ENCODE data around the gene NCMAP.
A peak's percentile ranks its signal among the peaks of the same experiment; 100 is the strongest.
"Not testable (repeated sequence)": the region's sequence is repeated elsewhere in the genome, so short reads cannot be mapped to it uniquely, and the experiment has no call there.

NCMAP gene, protein sequence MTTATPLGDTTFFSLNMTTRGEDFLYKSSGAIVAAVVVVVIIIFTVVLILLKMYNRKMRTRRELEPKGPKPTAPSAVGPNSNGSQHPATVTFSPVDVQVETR

DNA sequence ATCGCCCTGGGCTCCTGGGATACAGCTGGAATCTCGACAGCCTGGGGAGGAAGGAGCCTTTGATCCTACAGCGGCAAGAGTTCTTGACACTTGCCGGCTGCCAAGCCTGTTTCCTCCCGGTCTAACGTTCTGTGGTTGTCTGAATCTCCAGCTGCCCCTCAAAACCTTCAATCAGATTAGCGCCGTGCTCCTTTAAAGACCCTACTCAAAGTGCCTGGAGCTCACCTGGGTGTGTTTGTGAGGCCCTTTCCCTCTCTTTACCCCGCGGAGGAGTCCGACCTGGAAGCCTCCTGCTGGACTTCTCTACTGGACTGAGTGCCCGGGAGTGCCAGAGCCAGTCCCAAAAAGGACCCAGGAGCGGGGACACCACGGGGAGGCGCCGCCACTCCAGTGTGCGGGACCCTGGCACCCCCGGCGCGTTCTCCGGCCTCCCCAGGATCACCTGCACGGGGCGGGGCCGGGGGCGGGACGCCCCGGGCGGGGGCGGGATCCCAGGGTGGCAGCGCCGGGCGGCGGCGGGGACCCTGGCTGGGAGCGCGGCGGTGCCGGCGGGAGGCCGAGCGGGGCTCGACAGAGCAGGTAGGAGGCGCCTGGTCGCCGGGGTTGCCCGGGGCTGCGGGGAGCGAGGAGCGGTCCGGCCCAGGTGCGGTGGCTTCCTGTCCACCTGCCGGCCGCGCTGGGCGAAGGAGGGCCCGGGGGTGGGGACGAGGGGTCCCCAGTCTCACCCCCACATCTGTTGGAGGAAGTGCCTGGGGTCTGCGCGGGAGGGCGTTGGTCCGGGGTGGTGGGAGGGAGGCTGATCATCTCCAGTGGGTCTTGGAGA is at the start of gene NCMAP:
TSS of gene NCMAP (plus strand) at position 497 of the 823 bp plus-strand sequence. CDS start 39,344 bp downstream, outside the sequence.
- DNase-seq (ENCODE audit: low spot score) = no peak

DNA sequence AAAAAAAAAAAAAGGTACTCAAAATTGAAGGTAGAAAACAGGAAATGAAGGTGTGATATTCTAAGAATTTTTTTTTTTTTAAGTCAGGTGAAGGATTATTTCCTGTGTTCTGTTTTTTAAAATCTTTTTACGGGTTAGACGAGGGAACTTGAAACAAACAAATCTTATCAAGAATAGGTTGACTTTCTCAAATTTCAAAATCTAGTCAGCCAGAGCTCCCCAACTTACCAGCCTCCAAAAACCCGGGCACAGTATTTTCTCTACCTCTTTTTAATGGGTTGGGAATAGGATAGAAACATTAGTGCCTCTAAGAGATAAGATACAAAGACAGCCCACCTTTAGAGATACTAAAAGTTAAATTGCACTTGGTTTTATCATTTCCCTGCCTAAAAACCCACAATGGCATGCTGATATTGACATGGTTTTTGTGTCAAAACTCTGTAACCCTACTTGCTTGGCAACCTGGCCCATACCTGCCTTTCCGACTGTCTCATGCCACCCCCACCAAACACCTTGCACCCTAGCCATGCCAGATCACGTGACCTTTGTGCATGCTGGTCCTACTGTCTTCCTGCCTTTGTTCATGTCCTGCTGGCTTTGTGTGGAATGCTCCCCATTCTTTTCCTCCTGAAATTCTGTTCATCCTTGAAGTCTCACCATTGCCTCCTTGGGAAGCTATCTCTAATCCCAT is 49.1 kb upstream of the NCMAP start:
- DNase-seq (ENCODE audit: low spot score) = no peak

DNA sequence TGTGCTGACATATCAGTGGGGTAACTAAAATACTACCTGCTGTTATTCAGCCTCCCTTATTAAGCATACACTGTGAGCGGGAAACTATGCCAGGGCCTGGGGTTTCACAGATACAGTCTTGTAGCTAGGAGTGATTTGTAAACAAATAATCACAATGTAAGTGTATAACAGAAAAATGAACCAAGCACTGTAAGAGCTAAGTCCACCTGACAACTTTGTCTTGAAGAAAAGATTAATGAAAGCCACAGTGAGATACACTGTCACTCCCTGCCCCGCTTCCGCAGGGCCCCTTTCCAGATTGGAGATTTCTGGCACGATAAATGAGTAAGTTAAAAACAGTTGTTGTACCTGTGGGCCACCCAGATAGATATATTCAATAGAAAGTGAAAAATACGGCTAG is 48.5 kb upstream of the NCMAP start:
- DNase-seq (ENCODE audit: low spot score) = no peak

DNA sequence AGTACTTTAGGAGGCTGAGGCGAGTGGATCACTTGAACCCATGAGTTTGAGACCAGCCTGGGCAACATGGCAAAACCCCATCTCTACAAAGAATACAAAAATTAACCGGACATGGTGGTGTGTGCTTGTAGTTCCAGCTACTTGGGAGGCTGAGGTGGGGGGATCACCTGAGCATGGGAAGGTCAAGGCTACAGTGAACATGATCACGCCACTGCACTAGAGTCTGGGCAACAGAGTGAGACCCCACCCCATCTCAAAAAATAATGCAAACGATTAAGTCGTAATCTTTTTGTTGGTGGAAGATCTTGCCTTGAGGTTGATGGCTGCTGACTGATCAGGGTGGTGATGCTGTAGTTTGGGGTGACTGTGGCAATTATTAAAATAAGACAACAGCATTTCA is 47.0 kb upstream of the NCMAP start:
- DNase-seq (ENCODE audit: low spot score) = no peak

DNA sequence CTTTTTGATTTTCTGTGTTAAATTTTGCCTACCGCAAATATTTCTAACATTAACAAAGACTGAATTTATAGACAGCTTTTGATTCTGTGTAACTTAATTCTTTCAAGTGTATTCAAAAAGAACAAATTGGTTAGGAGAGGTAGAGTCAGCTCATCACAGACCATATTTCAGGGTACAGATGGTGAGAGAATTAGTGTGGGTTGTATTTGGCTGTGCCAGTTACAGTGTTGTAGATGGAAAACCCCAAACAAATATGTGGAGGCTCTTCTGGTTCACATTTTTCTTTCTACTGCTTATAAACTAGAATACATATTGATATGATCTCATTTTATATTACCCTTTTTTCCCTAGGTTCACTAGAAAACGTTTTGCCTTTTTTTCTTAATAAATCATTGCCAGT is 42.2 kb upstream of the NCMAP start:
- no peak for DNase-seq (ENCODE audit: low spot score)

DNA sequence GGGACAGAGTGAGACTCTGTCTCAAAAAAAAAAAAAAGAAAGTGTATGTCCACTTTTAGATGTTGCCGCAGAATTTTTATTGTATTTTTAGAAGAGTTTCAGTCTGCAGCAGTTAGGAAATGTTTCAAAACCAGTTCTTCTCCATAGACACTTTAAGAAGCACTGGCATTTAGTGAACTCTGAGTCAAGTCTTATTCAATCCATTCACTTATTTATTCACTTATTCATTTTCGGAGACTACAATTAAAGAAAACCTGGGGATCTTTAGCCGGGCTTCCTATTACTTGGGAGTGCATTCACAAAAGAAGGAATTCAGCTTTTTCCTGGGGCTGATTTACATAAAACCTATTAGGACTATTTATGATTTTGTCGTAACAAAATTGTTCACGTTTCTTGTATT is 40.9 kb upstream of the NCMAP start:
- no peak for DNase-seq (ENCODE audit: low spot score)

DNA sequence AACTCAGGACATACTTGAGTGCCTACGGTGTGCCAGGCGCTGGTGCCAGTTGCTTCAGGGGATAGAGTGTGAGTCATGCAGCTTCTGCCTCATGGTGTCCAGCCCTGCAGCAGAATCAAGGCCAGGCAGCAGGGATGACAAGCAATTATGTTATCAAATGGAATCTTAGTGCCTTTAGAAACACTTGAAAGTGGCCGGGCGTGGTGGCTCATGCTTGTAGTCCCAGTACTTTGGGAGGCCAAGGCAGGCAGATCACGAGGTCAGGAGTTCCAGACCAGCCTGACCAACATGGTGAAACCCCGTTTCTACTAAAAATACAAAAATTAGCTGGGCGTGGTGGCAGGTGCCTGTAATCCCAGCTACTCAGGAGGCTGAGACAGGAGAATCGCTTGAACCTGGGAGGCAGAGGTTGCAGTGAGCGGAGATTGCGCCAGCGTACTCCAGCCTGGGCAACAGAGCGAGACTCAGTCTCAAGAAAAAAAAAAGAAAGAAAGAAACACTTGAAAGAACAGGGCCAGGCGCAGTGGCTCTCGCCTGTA is 40.1 kb upstream of the NCMAP start:
- DNase-seq (ENCODE audit: low spot score) = peak; percentile 82

DNA sequence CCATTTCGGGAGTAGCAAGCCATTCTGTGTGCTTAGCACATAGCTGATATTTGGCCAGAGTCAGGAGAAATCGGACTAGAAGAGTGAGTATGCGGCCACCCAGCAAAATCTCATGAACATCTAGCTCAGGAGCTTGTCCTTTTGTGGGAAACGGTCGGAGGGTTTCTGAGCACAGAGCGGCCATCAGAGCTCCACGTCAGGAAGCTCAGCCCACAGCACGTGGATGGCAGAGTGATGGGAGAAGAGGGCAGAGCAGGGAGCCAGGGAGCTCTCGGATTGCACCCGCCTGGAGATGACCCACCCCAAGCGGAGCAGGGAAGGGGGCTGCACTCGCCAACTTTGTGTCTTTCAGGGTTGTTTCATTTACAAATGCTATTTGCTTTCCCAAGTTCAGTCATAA is 39.4 kb upstream of the NCMAP start:
- DNase-seq (ENCODE audit: low spot score) = no peak

DNA sequence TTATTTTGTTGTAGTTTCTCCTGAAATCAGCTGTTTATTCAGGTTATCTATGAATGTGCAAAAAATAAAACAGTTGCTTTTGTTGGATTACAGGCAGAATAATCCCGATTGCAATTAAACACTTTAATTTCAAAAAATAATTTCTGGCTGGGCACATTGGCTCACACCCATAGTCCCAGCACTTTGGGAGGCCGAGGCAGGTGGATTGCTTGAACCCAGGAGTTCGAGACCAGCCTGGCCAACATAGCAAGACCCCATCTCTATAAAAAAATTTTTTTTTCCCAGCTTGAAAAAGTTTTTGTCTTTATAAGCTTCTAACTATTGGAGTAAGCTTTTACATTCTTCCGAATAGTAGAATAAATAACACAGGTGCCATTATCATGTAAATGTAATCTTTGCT is 38.0 kb upstream of the NCMAP start:
- DNase-seq (ENCODE audit: low spot score) = no peak

DNA sequence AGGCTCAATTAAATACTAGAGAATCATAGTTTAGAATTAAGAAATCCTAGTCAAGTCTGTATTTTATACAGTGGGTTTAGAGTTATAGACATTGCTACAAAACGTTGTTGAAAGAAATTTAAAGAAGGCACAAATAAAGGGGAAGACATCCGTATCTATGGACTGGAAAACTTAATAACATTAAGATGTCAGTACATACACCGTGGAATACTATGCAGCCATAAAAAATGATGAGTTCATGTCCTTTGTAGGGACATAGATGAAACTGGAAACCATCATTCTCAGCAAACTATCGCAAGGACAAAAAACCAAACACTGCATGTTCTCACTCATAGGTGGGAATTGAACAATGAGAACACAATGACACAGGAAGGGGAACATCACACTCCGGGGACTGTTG is 35.6 kb upstream of the NCMAP start:
- not testable (repeated sequence) for DNase-seq (ENCODE audit: low spot score)

DNA sequence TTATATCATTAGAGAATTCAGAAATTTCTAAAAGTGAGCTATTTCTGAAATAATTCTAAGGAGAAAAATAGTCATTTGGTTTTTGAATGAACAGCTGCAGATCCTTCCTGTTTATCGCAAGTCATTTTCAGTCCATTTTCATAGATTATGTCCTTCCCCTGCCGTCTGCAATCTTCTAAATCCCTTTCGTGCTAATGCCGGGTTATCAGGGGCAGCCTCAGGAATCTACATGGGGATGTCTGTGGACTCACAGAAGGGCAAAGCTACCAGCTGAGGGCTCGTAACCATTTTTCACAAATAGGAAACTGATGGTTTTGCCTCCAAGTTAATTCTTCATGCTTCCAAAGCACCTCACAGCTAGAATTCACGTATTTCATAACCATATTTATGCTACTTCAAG is 30.3 kb upstream of the NCMAP start:
- DNase-seq (ENCODE audit: low spot score) = no peak

DNA sequence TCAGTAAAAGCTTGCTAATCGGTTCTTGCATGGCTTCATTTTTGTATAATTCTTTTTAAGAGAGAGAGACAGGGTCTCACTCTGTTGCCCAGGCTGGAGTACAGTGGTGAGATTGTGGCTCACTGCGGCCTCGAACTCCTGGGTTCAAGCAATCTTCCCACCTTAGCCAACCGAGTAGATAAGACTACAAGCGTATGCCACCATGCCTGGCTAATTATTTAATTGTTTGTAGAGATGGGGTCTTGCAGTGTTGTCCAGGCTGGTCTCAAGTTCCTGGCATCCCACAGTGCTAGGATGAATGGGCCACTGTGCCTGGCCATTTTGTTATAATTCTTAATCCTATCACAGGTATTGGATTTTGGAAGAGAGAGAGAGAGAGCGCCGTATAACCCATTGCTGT is 29.8 kb upstream of the NCMAP start:
- DNase-seq (ENCODE audit: low spot score) = no peak

DNA sequence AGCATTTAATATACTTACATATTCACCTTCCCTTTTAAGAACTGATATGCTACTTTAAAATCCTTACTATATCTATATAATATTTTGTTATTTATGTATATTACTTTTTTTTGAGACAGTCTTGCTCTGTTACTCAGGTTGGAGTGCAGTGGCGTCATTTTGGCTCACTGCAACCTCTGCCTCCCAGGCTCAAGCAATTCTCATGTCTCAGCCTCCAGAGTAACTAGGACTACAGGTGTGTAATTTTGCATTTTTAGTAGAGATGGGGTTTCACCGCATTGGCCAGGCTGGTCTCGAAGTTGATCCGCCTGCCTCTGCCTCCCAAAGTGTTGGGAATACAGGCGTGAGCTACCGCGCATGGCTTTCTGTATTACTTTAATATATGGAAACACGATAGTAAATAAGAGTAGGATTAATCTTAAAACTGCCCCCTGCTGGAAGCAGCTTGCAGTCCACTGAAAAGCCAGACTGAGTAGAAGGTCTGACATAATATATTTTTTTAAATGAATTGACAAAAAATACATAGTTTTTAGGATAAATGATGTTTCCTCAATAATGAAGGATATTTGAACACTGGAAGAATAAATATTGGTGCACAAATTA is 28.8 kb upstream of the NCMAP start:
- peak; percentile 27 for DNase-seq (ENCODE audit: low spot score)

DNA sequence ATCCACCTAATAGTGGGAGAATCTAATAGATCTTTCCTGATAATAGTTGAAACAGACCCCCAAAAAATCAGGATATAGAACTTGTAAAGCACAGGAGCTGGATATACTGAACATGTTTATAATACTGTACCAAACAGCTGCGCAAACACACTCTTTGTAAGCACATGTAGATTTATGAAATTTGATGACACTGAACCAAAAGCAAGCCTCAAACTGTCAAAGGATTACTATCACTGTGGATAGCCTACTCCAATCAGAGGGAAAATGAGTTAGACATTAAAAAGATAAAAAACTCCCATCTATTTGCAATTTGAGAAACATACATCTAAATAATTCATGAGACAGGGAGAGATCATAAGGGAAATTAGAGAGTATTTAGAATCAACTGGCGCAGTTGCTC is 27.1 kb upstream of the NCMAP start:
- no peak for DNase-seq (ENCODE audit: low spot score)

DNA sequence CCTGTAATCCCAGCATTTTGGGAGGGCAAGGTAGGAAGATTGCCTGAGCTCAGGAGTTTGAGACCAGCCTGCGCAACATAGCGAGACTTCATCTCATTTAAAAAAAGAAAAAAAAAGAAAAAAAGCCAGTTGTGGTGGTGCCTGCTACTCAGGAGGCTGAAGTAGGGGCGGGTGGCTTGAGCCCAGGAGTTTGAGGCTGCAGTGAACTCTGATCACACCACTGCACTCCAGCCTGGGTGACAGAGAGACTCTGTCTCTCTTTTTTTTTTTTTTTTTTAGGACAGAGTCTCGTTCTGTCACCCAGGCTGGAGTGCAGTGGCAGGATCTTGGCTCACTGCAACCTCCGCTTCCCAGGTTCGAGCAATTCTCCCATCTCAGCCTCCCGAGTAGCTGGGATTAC is 26.6 kb upstream of the NCMAP start:
- not testable (repeated sequence) for DNase-seq (ENCODE audit: low spot score)

DNA sequence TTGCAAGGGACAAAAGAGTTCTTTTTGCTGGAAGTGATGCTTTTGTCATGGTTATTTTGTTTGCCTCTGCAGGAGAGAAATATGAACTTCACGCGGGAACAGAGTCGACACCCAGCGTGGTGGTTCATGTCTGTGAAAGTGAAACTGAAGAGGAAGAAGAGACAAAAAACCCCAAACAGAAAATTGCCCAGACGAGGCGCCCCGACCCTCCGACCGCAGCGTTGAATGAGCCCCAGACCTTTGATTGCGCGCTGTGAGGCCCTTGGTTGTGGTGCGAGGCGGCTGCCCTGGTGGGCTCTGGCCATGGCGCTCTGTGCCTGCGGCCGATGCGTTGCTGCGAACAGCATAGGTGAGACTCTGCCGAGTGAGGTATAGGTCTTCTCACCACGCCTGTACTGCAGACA is 20.9 kb upstream of the NCMAP start:
- DNase-seq (ENCODE audit: low spot score) = no peak

DNA sequence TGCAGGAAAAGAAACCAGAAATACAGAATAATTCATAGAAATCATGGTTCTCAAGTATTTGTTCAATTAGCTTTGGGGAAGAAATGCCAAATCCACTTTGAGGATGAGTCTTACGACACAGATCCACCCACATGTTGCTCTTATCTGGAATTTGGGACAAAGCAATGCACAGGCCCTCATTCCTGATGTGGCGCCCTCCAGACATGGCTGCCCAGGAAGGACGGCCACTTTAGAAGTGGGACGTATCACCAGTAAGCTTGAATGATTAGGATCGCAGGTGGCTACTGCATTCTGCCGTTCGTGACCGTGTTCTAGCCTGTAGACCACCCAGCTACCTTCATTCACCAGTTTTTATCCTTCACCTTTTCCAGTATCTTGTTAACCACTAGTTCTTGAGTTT is 20.1 kb upstream of the NCMAP start:
- no peak for DNase-seq (ENCODE audit: low spot score)

DNA sequence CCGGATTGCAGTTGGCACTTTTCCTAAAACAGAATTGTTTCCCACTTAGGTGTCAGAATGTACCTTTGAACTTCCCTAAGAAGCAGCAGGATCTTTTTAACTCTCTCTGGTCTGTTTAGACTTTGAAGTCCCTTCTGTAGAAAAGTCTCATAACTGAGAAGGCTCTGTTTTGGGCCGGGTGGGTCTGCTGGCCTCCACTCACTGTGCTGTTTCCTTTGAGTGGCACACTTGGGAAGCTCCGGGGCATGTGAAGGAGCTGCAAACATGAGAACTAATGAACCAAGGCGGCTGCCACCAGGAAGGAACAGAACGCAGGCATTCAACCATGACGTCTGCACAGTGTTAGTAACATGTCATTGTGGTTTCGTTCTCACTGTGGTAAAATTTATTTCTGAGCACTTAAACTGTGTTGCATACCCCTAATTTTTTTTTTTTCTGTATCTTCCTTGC is 19.5 kb upstream of the NCMAP start:
- DNase-seq (ENCODE audit: low spot score) = no peak

DNA sequence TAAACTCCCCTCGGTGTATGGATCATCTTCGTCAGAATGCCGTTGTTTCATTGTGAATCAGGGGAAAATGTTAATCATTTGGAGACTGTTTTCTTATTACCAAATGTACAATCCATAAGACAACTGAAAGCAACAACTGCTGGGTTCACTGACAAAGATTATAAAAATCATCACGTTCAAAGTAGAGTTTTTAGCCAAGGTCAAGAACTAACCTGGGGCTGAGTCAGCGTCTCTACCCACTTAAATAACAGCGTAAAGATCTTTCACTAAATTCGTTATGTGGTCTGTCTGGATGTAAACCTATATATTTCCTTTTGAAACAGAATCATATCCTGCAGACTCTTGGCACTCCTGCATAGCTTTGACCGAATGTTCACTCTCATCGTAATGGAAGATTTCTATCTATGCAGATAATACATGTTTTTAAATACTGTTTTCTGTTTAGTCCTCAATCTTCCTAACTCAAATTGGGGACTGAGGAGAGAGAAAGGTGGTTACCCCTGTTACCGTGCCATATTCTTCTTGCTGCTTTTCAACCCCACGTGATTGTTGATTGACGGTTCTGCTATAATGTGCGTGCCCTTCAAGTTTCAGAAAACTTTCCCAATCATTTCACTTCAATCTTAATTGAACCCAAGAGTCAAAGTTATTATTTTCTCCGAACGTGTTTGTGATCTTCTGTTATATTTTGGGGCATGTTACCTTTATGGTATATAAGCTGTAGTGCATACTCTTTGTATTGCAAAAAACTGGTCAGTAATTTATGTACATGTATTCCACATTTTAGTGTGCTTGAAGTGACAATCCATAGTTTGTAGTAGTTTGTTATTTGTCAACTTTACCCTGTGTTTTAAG is 15.6 kb upstream of the NCMAP start:
- DNase-seq (ENCODE audit: low spot score) = no peak

DNA sequence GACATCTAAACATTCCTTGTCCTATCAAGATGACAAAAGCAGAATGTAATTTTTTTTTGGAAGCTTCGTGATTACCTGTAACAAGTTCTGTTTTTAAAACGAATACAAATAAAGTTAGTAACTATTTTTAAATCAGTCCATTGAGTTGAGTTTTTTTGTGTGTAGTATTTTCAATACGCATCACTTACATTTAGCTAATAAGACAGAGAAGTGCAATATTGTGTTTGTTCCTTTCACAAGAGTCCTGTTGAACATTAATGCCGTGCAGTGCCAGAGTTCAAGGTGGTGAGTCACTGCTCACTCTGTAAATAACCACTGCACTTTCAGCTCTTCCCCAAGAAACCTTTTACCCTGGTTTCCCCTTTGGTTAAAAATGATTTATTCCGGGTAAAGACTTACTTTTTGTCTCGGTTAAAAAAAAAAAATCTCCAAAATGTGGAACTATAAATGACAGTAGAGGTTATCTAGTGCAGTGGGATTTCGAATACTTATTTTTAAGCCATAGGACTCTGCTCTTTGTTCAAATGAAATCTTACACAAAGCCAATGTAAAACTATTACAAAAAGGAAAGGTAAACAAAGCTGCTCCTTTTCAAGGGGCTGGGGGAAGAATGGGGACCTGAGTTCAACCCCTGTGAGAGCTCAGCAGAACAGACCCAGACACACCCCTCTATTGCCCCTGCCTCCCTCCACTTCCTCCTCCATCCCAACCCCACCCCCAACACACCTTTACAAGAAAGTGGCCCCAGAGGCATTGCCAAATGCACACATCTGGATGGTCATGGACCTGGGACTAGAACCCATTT is 14.8 kb upstream of the NCMAP start:
- peak; percentile 66 for DNase-seq (ENCODE audit: low spot score)
